KMS-11 (cell line): Measurements from ENCODE around the gene OSBPL5.

ENCODE experiments used
- H2AFZ ChIP-seq: fragments of 200-600 bp; sonication (generic); 2 replicates; pipeline ENCODE4 v1.6.1; 2016; ENCODE audit warnings: antibody characterized with exemption, mixed run types, low read depth
- H3K27ac ChIP-seq: fragments of 200-600 bp; sonication (generic); 2 replicates; pipeline ENCODE4 v1.6.1; 2016; ENCODE audit warnings: mild to moderate bottlenecking, mixed run types
- H3K27me3 ChIP-seq: fragments of 200-600 bp; sonication (generic); 2 replicates; pipeline ENCODE4 v1.6.1; 2017; ENCODE audit warnings: mild to moderate bottlenecking, low read depth, mixed run types, moderate library complexity; ENCODE audit not compliant: insufficient read depth
- H3K36me3 ChIP-seq: fragments of 200-600 bp; sonication (generic); 2 replicates; pipeline ENCODE4 v1.6.1; 2017; ENCODE audit warnings: mild to moderate bottlenecking, mixed run types; ENCODE audit not compliant: insufficient read depth
- H3K4me1 ChIP-seq: fragments of 200-600 bp; sonication (generic); 2 replicates; pipeline ENCODE4 v1.6.1; 2016; ENCODE audit warnings: mild to moderate bottlenecking, low read depth, mixed run types; ENCODE audit not compliant: poor library complexity, severe bottlenecking
- H3K4me2 ChIP-seq: fragments of 200-600 bp; sonication (generic); 2 replicates; pipeline ENCODE4 v1.7.0; 2016; ENCODE audit warnings: mild to moderate bottlenecking, mixed run types
- H3K4me3 ChIP-seq: fragments of 200-600 bp; sonication (generic); IDR thresholded peaks from 2 replicates; pipeline ENCODE4 v1.6.1; 2017; ENCODE audit warnings: low read depth, low read length, mixed read lengths; ENCODE audit not compliant: insufficient read depth
- H3K79me2 ChIP-seq: fragments of 200-600 bp; sonication (generic); 2 replicates; pipeline ENCODE4 v1.6.1; 2016; ENCODE audit warnings: low read depth, mixed run types; ENCODE audit not compliant: insufficient read depth
- H3K9ac ChIP-seq: fragments of 200-600 bp; sonication (generic); 2 replicates; pipeline ENCODE4 v1.6.1; 2016; ENCODE audit warnings: mild to moderate bottlenecking, mixed run types
- H4K20me1 ChIP-seq: fragments of 200-600 bp; sonication (generic); 2 replicates; pipeline ENCODE4 v1.6.1; 2016; ENCODE audit warnings: mild to moderate bottlenecking, mixed run types; ENCODE audit not compliant: insufficient read depth
- CTCF ChIP-seq: fragments of 200-600 bp; sonication (generic); conservative IDR thresholded peaks from 2 replicates; pipeline ENCODE4 v1.6.1; 2017; ENCODE audit warnings: low read depth, mild to moderate bottlenecking, antibody characterized with exemption, low read length, moderate library complexity, mixed read lengths

Gene OSBPL5

GRCh38 chr11:3182462-3182852, 17.3 kb upstream of the OSBPL5 start:
- no peak overlapping the region for H3K27ac ChIP-seq
- no peaks in the 10 kb centered on the region for H3K79me2 ChIP-seq
- no peak overlapping the region for H3K4me3 ChIP-seq
- H2AFZ ChIP-seq = no peak overlapping the region
- no peaks in the 10 kb centered on the region for H4K20me1 ChIP-seq
- no peaks in the 10 kb centered on the region for H3K4me1 ChIP-seq
- H3K9ac ChIP-seq = no peak overlapping the region
- H3K27me3 ChIP-seq = no peaks in the 10 kb centered on the region; the same call in 1 of the 2 replicates
- no peak for TF ChIP-seq CTCF
- no peaks in the 10 kb centered on the region for H3K36me3 ChIP-seq
- no peak overlapping the region for H3K4me2 ChIP-seq

GRCh38 chr11:3181725-3182461, 16.8 kb upstream of the OSBPL5 start:
- Histone ChIP-seq H3K4me3 (no peak overlapping the region), H3K4me1 (no peaks in the 10 kb centered on the region), H3K9ac (no peak overlapping the region), H3K36me3 (no peaks in the 10 kb centered on the region), H3K27me3 (no peaks in the 10 kb centered on the region; the same call in 1 of the 2 replicates), H3K4me2 (no peak overlapping the region), H3K27ac (no peak overlapping the region), H2AFZ (no peak overlapping the region), H4K20me1 (no peaks in the 10 kb centered on the region), H3K79me2 (no peaks in the 10 kb centered on the region)
- TF ChIP-seq CTCF = no peak

DNA sequence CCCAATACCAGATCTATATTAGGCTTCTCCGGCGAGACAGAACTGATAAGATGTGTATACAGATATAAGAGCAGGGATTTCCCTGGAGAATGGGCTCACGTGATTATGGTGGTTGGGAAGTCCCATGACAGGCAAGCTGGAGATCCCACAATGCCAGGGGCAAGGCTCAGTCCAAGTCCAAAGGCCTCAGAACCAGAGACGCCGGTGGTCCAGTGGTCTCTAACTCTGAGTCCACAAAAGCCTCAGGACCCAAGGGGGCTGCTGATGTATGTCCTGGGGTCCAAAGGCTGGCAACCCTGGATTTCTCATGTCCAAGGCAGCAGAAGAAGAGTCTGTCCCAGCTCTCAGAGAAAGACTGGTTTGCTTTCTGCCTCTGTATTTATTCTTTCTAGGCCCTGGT, 15.8 kb upstream of the OSBPL5 start:
- Histone ChIP-seq H3K9ac (no peak overlapping the region), H3K4me2 (no peak overlapping the region), H3K4me3 (no peak overlapping the region), H2AFZ (no peak overlapping the region), H3K36me3 (no peaks in the 10 kb centered on the region), H3K4me1 (no peaks in the 10 kb centered on the region), H3K79me2 (no peaks in the 10 kb centered on the region), H3K27ac (no peak overlapping the region), H3K27me3 (no peaks in the 10 kb centered on the region; the same call in 1 of the 2 replicates), H4K20me1 (no peaks in the 10 kb centered on the region)
- no peak for TF ChIP-seq CTCF

- Histone ChIP-seq H3K27me3 (no peaks in the 10 kb centered on the region; the same call in 1 of the 2 replicates), H3K4me2 (no peak overlapping the region), H3K4me1 (no peaks in the 10 kb centered on the region), H2AFZ (no peak overlapping the region), H3K27ac (no peak overlapping the region), H3K9ac (no peak overlapping the region), H3K36me3 (no peaks in the 10 kb centered on the region), H3K79me2 (no peaks in the 10 kb centered on the region), H4K20me1 (no peaks in the 10 kb centered on the region), H3K4me3 (no peak overlapping the region)
- no peak for TF ChIP-seq CTCF
Measured at GRCh38 chr11:3178349-3178748, 13.2 kb upstream of the OSBPL5 start.
